OCI-LY7 (cell line): ENCODE results near the gene GEMIN5. TPM values are rescaled to one million over a fixed set of nuclear protein-coding genes. Genes with fewer than 3 reads are reported as not detected.

Source experiments
- BruUV-seq: library from RNA; stranded (reverse); fragments of 400-500 nt; replicated peaks from 2 replicates; lab custom pipeline; 2021; lab: Mats Ljungman, UMichigan
- CTCF ChIA-PET: fragments of 300-600 bp; sonication (Branson Sonifier 250); formaldehyde crosslinking; loops from one replicate; lab custom pipeline; 2022; ENCODE audit warnings: antibody characterized with exemption; ENCODE audit not compliant: unreplicated experiment; lab: Charles Lee
- POLR2A ChIA-PET: fragments of 300-600 bp; sonication (Branson Sonifier 250); formaldehyde crosslinking; loops from one replicate; lab custom pipeline; 2022; ENCODE audit warnings: antibody characterized with exemption; lab: Charles Lee
- DNase-seq: peaks from one replicate; pipeline ENCODE4 v3.0.0-alpha.2; 2015; ENCODE audit warnings: low spot score
- H2AFZ ChIP-seq: fragments of 200-600 bp; sonication (generic), shearing (Covaris generic); 2 replicates; pipeline ENCODE4 v1.6.1; 2014; ENCODE audit warnings: mild to moderate bottlenecking, antibody characterized with exemption, low read length, moderate library complexity
- H3K27ac ChIP-seq: fragments of 200-600 bp; sonication (generic); 2 replicates; pipeline ENCODE4 v1.5.1; 2014; ENCODE audit warnings: mixed run types, low read depth, mild to moderate bottlenecking, moderate library complexity, low read length, inconsistent platforms; ENCODE audit not compliant: poor library complexity, severe bottlenecking
- H3K36me3 ChIP-seq: fragments of 200-600 bp; sonication (generic); 2 replicates; pipeline ENCODE4 v1.6.1; 2014; ENCODE audit warnings: mild to moderate bottlenecking, antibody characterized with exemption, low read length, moderate library complexity, mixed read lengths; ENCODE audit not compliant: insufficient read depth
- H3K4me1 ChIP-seq: fragments of 200-600 bp; sonication (generic); 2 replicates; pipeline ENCODE4 v1.5.1; 2014; ENCODE audit warnings: mild to moderate bottlenecking, low read length; ENCODE audit not compliant: insufficient read depth, poor library complexity, severe bottlenecking
- H3K4me2 ChIP-seq: fragments of 200-600 bp; sonication (generic); 2 replicates; pipeline ENCODE4 v1.6.1; 2014; ENCODE audit warnings: mild to moderate bottlenecking, low read length
- H3K4me3 ChIP-seq: fragments of 200-600 bp; sonication (generic); 2 replicates; pipeline ENCODE4 v1.5.1; 2014; ENCODE audit warnings: mild to moderate bottlenecking, low read depth, low read length; ENCODE audit not compliant: poor library complexity, severe bottlenecking
- H3K79me2 ChIP-seq: fragments of 200-600 bp; sonication (generic); 2 replicates; pipeline ENCODE4 v1.6.1; 2016; ENCODE audit warnings: low read depth, mild to moderate bottlenecking, low read length, moderate library complexity, mixed read lengths; ENCODE audit not compliant: insufficient read depth
- H3K9me2 ChIP-seq: fragments of 200-600 bp; sonication (generic); 2 replicates; pipeline ENCODE4 v1.6.1; 2016; ENCODE audit warnings: mild to moderate bottlenecking, low read length, mixed read lengths; ENCODE audit not compliant: insufficient read depth
- H3K9me3 ChIP-seq: fragments of 200-600 bp; sonication (generic); 2 replicates; pipeline ENCODE4 v1.6.1; 2014; ENCODE audit warnings: mild to moderate bottlenecking, mixed run types, low read length, mixed read lengths
- H4K20me1 ChIP-seq: fragments of 200-600 bp; sonication (generic); 2 replicates; pipeline ENCODE4 v1.6.1; 2014; ENCODE audit warnings: mild to moderate bottlenecking, antibody characterized with exemption, low read length, moderate library complexity, mixed read lengths; ENCODE audit not compliant: insufficient read depth
- CTCF ChIP-seq: fragments of 200-600 bp; sonication (generic); conservative IDR thresholded peaks from 2 replicates; pipeline ENCODE4 v1.5.1; 2014; ENCODE audit warnings: mild to moderate bottlenecking, antibody characterized with exemption, low read length, moderate library complexity, mixed read lengths
- EZH2phosphoT487 ChIP-seq: fragments of 200-600 bp; sonication (generic); IDR thresholded peaks from 2 replicates; pipeline ENCODE4 v1.6.1; 2018; ENCODE audit warnings: low read depth, borderline replicate concordance, mild to moderate bottlenecking, mixed run types, antibody characterized with exemption, low read length, moderate library complexity, mixed read lengths
- intact Hi-C: fragments of 100-400 bp; cut with micrococcal nuclease; formaldehyde crosslinking; loops from one replicate; pipeline ENCODE4 v1.10.0; 2022; ENCODE audit not compliant: unreplicated experiment
- total RNA-seq, 2 experiments: library from RNA; depleted of rRNA in 1 of 2; stranded (reverse); fragments of >200 nt in 1 of 2; shearing (Covaris generic) in 1 of 2; gene quantifications; 2 replicates each; pipeline ENCODE4 v1.2.3, GENCODE V29; 2014 to 2022

Gene GEMIN5
- total RNA-seq, 2 experiments from 2014 or later, result 17.9 to 25.6 TPM

GRCh38 chr5:154966081-154966841, 28.2 kb upstream of the GEMIN5 start:
- Histone ChIP-seq H3K27ac (no peak overlapping the region), H3K4me3 (no peak overlapping the region), H3K36me3 (peaks cover 93% of the 10 kb centered on the region), H3K4me2 (no peak overlapping the region), H3K79me2 (no peaks in the 10 kb centered on the region), H3K4me1 (no peaks in the 10 kb centered on the region), H4K20me1 (no peaks in the 10 kb centered on the region), H3K9me3 (no peaks in the 10 kb centered on the region), H2AFZ (no peak overlapping the region), H3K9me2 (no peaks in the 10 kb centered on the region)
- ChIA-PET CTCF (no interaction called here), POLR2A (no interaction called here)
- no TSS peak for BruUV-seq
- DNase-seq, result no peak
- intact Hi-C loops, result no loop called here
- TF ChIP-seq EZH2phosphoT487 (no peak), CTCF (no peak)

GRCh38 chr5:154962494-154962893, 24.5 kb upstream of the GEMIN5 start:
- CTCF ChIA-PET, result no interaction called here

More at GRCh38 chr5:154962494-154962893, 24.5 kb upstream of the GEMIN5 start:
- no peaks in the 10 kb centered on the region for H3K4me1 ChIP-seq
- TF ChIP-seq CTCF, result no peak
- TF ChIP-seq EZH2phosphoT487, result no peak
- no peaks in the 10 kb centered on the region for H4K20me1 ChIP-seq
- POLR2A ChIA-PET, result no interaction called here
- H3K79me2 ChIP-seq, result no peaks in the 10 kb centered on the region
- H2AFZ ChIP-seq, result no peak overlapping the region
- H3K27ac ChIP-seq, result no peak overlapping the region
- no TSS peak for BruUV-seq
- H3K4me2 ChIP-seq, result no peak overlapping the region
- H3K36me3 ChIP-seq, result peaks cover 99% of the 10 kb centered on the region
- intact Hi-C loops, result no loop called here
- H3K9me2 ChIP-seq, result no peaks in the 10 kb centered on the region
- no peak for DNase-seq
- H3K4me3 ChIP-seq, result no peak overlapping the region
- H3K9me3 ChIP-seq, result no peaks in the 10 kb centered on the region
